ENCODE data around the gene CX3CL1.
"Not testable (repeated sequence)": the region's sequence is repeated elsewhere in the genome, so short reads cannot be mapped to it uniquely, and the experiment has no call there.

CX3CL1 gene

GRCh38 chr16:57371494-57372371, 557 bp upstream of the CX3CL1 start:
- no peaks in the 10 kb centered on the region for H3K27me3 ChIP-seq (ENCODE audit: control insufficient read depth in 2 of 2, insufficient read depth in 2 of 2, low read length in 2 of 2)
- peak overlapping the region in 1 of 2 donors; percentile 71 for H3K9ac ChIP-seq (ENCODE audit: low read depth in 1 of 2, low read length in 2 of 2)
- H3K36me3 ChIP-seq (ENCODE audit: control insufficient read depth in 2 of 2, insufficient read depth in 2 of 2, low read length in 2 of 2), result no peaks in the 10 kb centered on the region
- peaks cover 12 to 18% of the 10 kb centered on the region in 2 donors for H3K4me1 ChIP-seq (ENCODE audit: control insufficient read depth in 2 of 2, insufficient read depth in 2 of 2, low read length in 2 of 2)
- peak overlapping the region; percentile 57 to 63 for H3K4me3 ChIP-seq (ENCODE audit: low read length in 2 of 2)
- peak overlapping the region; percentile 73 to 75 for H3K27ac ChIP-seq (ENCODE audit: low read depth in 2 of 2, low read length in 2 of 2)
- no peaks in the 10 kb centered on the region for H3K9me3 ChIP-seq (ENCODE audit: control insufficient read depth in 2 of 2, low read length in 2 of 2)

GRCh38 chr16:57373117-57373947, 1.0 kb downstream of the CX3CL1 start:
- Histone ChIP-seq H3K4me3 (ENCODE audit: low read length in 2 of 2) (peak overlapping the region; percentile 57 to 63), H3K27ac (ENCODE audit: low read depth in 2 of 2, low read length in 2 of 2) (peak overlapping the region in 1 of 2 donors; percentile 73), H3K36me3 (ENCODE audit: control insufficient read depth in 2 of 2, insufficient read depth in 2 of 2, low read length in 2 of 2) (no peaks in the 10 kb centered on the region), H3K9ac (ENCODE audit: low read depth in 1 of 2, low read length in 2 of 2) (peak overlapping the region in 1 of 2 donors; percentile 71), H3K9me3 (ENCODE audit: control insufficient read depth in 2 of 2, low read length in 2 of 2) (no peaks in the 10 kb centered on the region), H3K27me3 (ENCODE audit: control insufficient read depth in 2 of 2, insufficient read depth in 2 of 2, low read length in 2 of 2) (no peaks in the 10 kb centered on the region), H3K4me1 (ENCODE audit: control insufficient read depth in 2 of 2, insufficient read depth in 2 of 2, low read length in 2 of 2) (peaks cover 15 to 18% of the 10 kb centered on the region in 2 donors)

GRCh38 chr16:57374067-57374534, 1.8 kb downstream of the CX3CL1 start:
- peak overlapping the region in 1 of 2 donors; percentile 9 for H3K9ac ChIP-seq (ENCODE audit: low read depth in 1 of 2, low read length in 2 of 2)
- H3K9me3 ChIP-seq (ENCODE audit: control insufficient read depth in 2 of 2, low read length in 2 of 2), result no peaks in the 10 kb centered on the region
- peak overlapping the region; percentile 31 to 57 for H3K4me3 ChIP-seq (ENCODE audit: low read length in 2 of 2)
- peaks cover 15 to 18% of the 10 kb centered on the region in 2 donors for H3K4me1 ChIP-seq (ENCODE audit: control insufficient read depth in 2 of 2, insufficient read depth in 2 of 2, low read length in 2 of 2)
- no peak overlapping the region for H3K27ac ChIP-seq (ENCODE audit: low read depth in 2 of 2, low read length in 2 of 2)
- no peaks in the 10 kb centered on the region for H3K36me3 ChIP-seq (ENCODE audit: control insufficient read depth in 2 of 2, insufficient read depth in 2 of 2, low read length in 2 of 2)
- H3K27me3 ChIP-seq (ENCODE audit: control insufficient read depth in 2 of 2, insufficient read depth in 2 of 2, low read length in 2 of 2), result no peaks in the 10 kb centered on the region

- not testable (repeated sequence) for H3K36me3 ChIP-seq (ENCODE audit: control insufficient read depth in 2 of 2, insufficient read depth in 2 of 2, low read length in 2 of 2); H3K27me3 ChIP-seq (ENCODE audit: control insufficient read depth in 2 of 2, insufficient read depth in 2 of 2, low read length in 2 of 2); H3K9me3 ChIP-seq (ENCODE audit: control insufficient read depth in 2 of 2, low read length in 2 of 2); H3K27ac ChIP-seq (ENCODE audit: low read depth in 2 of 2, low read length in 2 of 2); H3K9ac ChIP-seq (ENCODE audit: low read depth in 1 of 2, low read length in 2 of 2); H3K4me3 ChIP-seq (ENCODE audit: low read length in 2 of 2)
- peaks cover 15 to 18% of the 10 kb centered on the region in 2 donors for H3K4me1 ChIP-seq (ENCODE audit: control insufficient read depth in 2 of 2, insufficient read depth in 2 of 2, low read length in 2 of 2)
Observed at GRCh38 chr16:57374925-57375465, 2.7 kb downstream of the CX3CL1 start.

- Histone ChIP-seq H3K27me3 (ENCODE audit: control insufficient read depth in 2 of 2, insufficient read depth in 2 of 2, low read length in 2 of 2) (no peaks in the 10 kb centered on the region), H3K9me3 (ENCODE audit: control insufficient read depth in 2 of 2, low read length in 2 of 2) (no peaks in the 10 kb centered on the region), H3K27ac (ENCODE audit: low read depth in 2 of 2, low read length in 2 of 2) (no peak overlapping the region), H3K9ac (ENCODE audit: low read depth in 1 of 2, low read length in 2 of 2) (no peak overlapping the region), H3K36me3 (ENCODE audit: control insufficient read depth in 2 of 2, insufficient read depth in 2 of 2, low read length in 2 of 2) (no peaks in the 10 kb centered on the region), H3K4me1 (ENCODE audit: control insufficient read depth in 2 of 2, insufficient read depth in 2 of 2, low read length in 2 of 2) (peaks cover 15 to 18% of the 10 kb centered on the region in 2 donors), H3K4me3 (ENCODE audit: low read length in 2 of 2) (no peak overlapping the region)
Observed at GRCh38 chr16:57376313-57376818, 4.1 kb downstream of the CX3CL1 start.

GRCh38 chr16:57377080-57377841, 5.0 kb downstream of the CX3CL1 start:
- Histone ChIP-seq H3K36me3 (ENCODE audit: control insufficient read depth in 2 of 2, insufficient read depth in 2 of 2, low read length in 2 of 2) (no peaks in the 10 kb centered on the region), H3K27ac (ENCODE audit: low read depth in 2 of 2, low read length in 2 of 2) (no peak overlapping the region), H3K4me1 (ENCODE audit: control insufficient read depth in 2 of 2, insufficient read depth in 2 of 2, low read length in 2 of 2) (peaks cover 9 to 10% of the 10 kb centered on the region in 2 donors), H3K9ac (ENCODE audit: low read depth in 1 of 2, low read length in 2 of 2) (no peak overlapping the region), H3K27me3 (ENCODE audit: control insufficient read depth in 2 of 2, insufficient read depth in 2 of 2, low read length in 2 of 2) (no peaks in the 10 kb centered on the region), H3K9me3 (ENCODE audit: control insufficient read depth in 2 of 2, low read length in 2 of 2) (no peaks in the 10 kb centered on the region), H3K4me3 (ENCODE audit: low read length in 2 of 2) (no peak overlapping the region)

GRCh38 chr16:57379579-57379978, 7.3 kb downstream of the CX3CL1 start:
- H3K9me3 ChIP-seq (ENCODE audit: control insufficient read depth in 2 of 2, low read length in 2 of 2), result no peaks in the 10 kb centered on the region
- H3K4me1 ChIP-seq (ENCODE audit: control insufficient read depth in 2 of 2, insufficient read depth in 2 of 2, low read length in 2 of 2), result peaks cover 10 to 12% of the 10 kb centered on the region in 2 donors
- H3K9ac ChIP-seq (ENCODE audit: low read depth in 1 of 2, low read length in 2 of 2), result no peak overlapping the region
- no peaks in the 10 kb centered on the region for H3K27me3 ChIP-seq (ENCODE audit: control insufficient read depth in 2 of 2, insufficient read depth in 2 of 2, low read length in 2 of 2)
- H3K4me3 ChIP-seq (ENCODE audit: low read length in 2 of 2), result no peak overlapping the region
- no peak overlapping the region for H3K27ac ChIP-seq (ENCODE audit: low read depth in 2 of 2, low read length in 2 of 2)
- H3K36me3 ChIP-seq (ENCODE audit: control insufficient read depth in 2 of 2, insufficient read depth in 2 of 2, low read length in 2 of 2), result no peaks in the 10 kb centered on the region

GRCh38 chr16:57380671-57381462, 8.6 kb downstream of the CX3CL1 start:
- no peak overlapping the region for H3K9ac ChIP-seq (ENCODE audit: low read depth in 1 of 2, low read length in 2 of 2)
- H3K27ac ChIP-seq (ENCODE audit: low read depth in 2 of 2, low read length in 2 of 2), result no peak overlapping the region
- H3K4me1 ChIP-seq (ENCODE audit: control insufficient read depth in 2 of 2, insufficient read depth in 2 of 2, low read length in 2 of 2), result peaks cover 12 to 14% of the 10 kb centered on the region in 2 donors
- no peaks in the 10 kb centered on the region for H3K36me3 ChIP-seq (ENCODE audit: control insufficient read depth in 2 of 2, insufficient read depth in 2 of 2, low read length in 2 of 2)
- no peaks in the 10 kb centered on the region for H3K27me3 ChIP-seq (ENCODE audit: control insufficient read depth in 2 of 2, insufficient read depth in 2 of 2, low read length in 2 of 2)
- no peak overlapping the region for H3K4me3 ChIP-seq (ENCODE audit: low read length in 2 of 2)
- no peaks in the 10 kb centered on the region for H3K9me3 ChIP-seq (ENCODE audit: control insufficient read depth in 2 of 2, low read length in 2 of 2)

Measured in mucosa of rectum (tissue), 2 donors.